Measurements from ENCODE around the gene PTPRN2.

DNA sequence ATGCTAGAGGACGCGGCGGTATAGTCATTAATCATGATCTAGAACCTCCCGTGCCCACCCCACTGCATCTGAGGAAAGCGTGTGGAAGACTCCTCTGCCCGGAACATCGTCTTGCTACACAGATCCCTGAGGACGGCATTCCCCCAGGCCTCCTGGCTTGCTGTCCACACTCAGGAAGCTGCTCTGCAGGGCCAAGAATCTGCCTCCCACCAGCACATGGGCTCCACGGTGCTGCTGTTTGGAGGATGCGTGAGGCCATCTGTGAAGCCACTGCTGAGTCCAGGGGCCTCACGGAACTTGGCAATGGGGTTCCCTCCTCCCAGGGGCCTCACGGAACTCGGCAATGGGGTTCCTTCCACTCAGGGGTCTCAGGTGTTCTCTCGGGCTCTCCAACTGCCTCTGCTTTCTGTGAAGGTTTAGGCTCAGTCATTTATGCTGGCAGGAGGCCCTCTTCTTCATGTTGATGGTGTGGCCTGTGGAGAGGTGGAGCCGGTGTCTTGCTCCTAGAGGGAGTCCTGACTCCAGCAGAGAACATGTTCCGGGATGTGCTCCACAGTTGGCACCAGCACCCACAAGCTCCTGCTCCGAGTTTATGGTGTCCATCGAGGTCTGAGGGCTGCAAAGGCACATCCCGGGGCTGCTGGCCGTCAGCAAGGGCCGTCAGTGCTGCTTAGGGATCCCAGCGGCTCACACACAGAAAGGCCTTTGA lies 977.5 kb downstream of the PTPRN2 start:
- TF ChIP-seq, protein P1, sequence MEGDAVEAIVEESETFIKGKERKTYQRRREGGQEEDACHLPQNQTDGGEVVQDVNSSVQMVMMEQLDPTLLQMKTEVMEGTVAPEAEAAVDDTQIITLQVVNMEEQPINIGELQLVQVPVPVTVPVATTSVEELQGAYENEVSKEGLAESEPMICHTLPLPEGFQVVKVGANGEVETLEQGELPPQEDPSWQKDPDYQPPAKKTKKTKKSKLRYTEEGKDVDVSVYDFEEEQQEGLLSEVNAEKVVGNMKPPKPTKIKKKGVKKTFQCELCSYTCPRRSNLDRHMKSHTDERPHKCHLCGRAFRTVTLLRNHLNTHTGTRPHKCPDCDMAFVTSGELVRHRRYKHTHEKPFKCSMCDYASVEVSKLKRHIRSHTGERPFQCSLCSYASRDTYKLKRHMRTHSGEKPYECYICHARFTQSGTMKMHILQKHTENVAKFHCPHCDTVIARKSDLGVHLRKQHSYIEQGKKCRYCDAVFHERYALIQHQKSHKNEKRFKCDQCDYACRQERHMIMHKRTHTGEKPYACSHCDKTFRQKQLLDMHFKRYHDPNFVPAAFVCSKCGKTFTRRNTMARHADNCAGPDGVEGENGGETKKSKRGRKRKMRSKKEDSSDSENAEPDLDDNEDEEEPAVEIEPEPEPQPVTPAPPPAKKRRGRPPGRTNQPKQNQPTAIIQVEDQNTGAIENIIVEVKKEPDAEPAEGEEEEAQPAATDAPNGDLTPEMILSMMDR (conservative IDR thresholded peaks at IDR 0.05; ENCODE audit: low read depth, low read length): no peak
- no peak for TF ChIP-seq EZH2 (IDR thresholded peaks at IDR 0.05; ENCODE audit: borderline replicate concordance, low read depth, low read length, poor library complexity, severe bottlenecking)

All from A673 (cell line).